K562 (cell line): ENCODE results near the gene ARHGAP9. TPM values are rescaled to one million over a fixed set of nuclear protein-coding genes. Genes with fewer than 3 reads are reported as not detected.
A peak's percentile ranks its signal among the peaks of the same experiment; 100 is the strongest.

Experiments used
- ATAC-seq: fragments of 200-7000 bp; cut with Tn5 transposase; 3 replicates; pipeline ENCODE4 v1.9.1; 2020; ENCODE audit warnings: moderate library complexity
- BruUV-seq: library from RNA; stranded (reverse); fragments of 400-500 nt; replicated peaks from 2 replicates; lab custom pipeline; 2021; lab: Mats Ljungman, UMichigan
- CTCF ChIA-PET: fragments of 300-600 bp; formaldehyde crosslinking; extraction: SDS; loops from one replicate; lab custom pipeline; 2021; ENCODE audit warnings: low intra/inter-chr PET ratio; lab: Yijun Ruan, JAX
- POLR2A ChIA-PET: fragments of 300-600, 350-650 bp; sonication (Branson Sonifier 250); formaldehyde crosslinking; extraction: SDS; loops from one replicate; lab custom pipeline; 2021; ENCODE audit warnings: antibody characterized with exemption, inconsistent platforms; lab: Yijun Ruan, JAX
- DNase-seq, 4 experiments: peaks; one replicate each; pipeline versions ENCODE4 v3.0.0 to v3.0.0-alpha.2; 2011 to 2018; ENCODE audit warnings: low spot score in 3 of 4, mixed read lengths in 3 of 4; ENCODE audit errors: extremely low read depth in 1 of 4
- FAIRE-seq: peaks from 2 replicates; lab custom pipeline; 2011; peaks lifted over from hg19 to GRCh38; lab: Jason Lieb, UNC
- H2AFZ ChIP-seq: 2 replicates; pipeline ENCODE4 v1.6.0; 2011; ENCODE audit warnings: low read depth, low read length, control low read depth, inconsistent platforms
- H3K27ac ChIP-seq: fragments of 200-600 bp; 3 replicates; pipeline ENCODE4 v1.8.0; 2011; ENCODE audit warnings: low read depth, mild to moderate bottlenecking, control low read depth, inconsistent platforms, low read length, moderate library complexity, mixed read lengths; ENCODE audit errors: extremely low read depth
- H3K27me3 ChIP-seq, 2 experiments: fragments of 300-600 bp in 1 of 2; 2 replicates in 1 of 2; 3 replicates in 1 of 2; pipeline versions ENCODE4 v1.6.0 to v1.8.0; 2011; ENCODE audit warnings: inconsistent platforms in 2 of 2, low read length in 2 of 2, mild to moderate bottlenecking in 1 of 2, mixed read lengths in 1 of 2, moderate library complexity in 1 of 2; ENCODE audit not compliant: control insufficient read depth in 2 of 2, insufficient read depth in 2 of 2
- H3K36me3 ChIP-seq: fragments of 300-600 bp; 3 replicates; pipeline ENCODE4 v1.8.0; 2011; ENCODE audit warnings: mild to moderate bottlenecking, low read length, inconsistent platforms; ENCODE audit not compliant: control insufficient read depth, insufficient read depth
- H3K4me1 ChIP-seq, 2 experiments: fragments of 200-600 bp in 1 of 2; replicated peaks in 1 of 2; 2 replicates in 1 of 2; 3 replicates in 1 of 2; pipeline versions ENCODE4 v1.5.1 to v1.8.0; 2011; ENCODE audit warnings: inconsistent platforms in 2 of 2, low read length in 2 of 2, mild to moderate bottlenecking in 1 of 2, mixed read lengths in 1 of 2, moderate library complexity in 1 of 2; ENCODE audit not compliant: control insufficient read depth in 2 of 2, insufficient read depth in 2 of 2
- H3K4me2 ChIP-seq: 2 replicates; pipeline ENCODE4 v1.6.1; 2011; ENCODE audit warnings: low read length, control low read depth, inconsistent platforms, mixed read lengths; ENCODE audit not compliant: insufficient read depth
- H3K4me3 ChIP-seq: fragments of 200-600 bp; sonication (generic), shearing (Covaris generic); 2 replicates; pipeline ENCODE4 v1.5.1; 2016; ENCODE audit warnings: control low read depth, inconsistent platforms
- H3K79me2 ChIP-seq: fragments of 200-600 bp; 3 replicates; pipeline ENCODE4 v1.8.0; 2011; ENCODE audit warnings: low read length, inconsistent platforms; ENCODE audit not compliant: control insufficient read depth, insufficient read depth
- H3K9ac ChIP-seq, 2 experiments: 2 replicates each; pipeline versions ENCODE4 v1.6.0 to v1.6.1; 2011; ENCODE audit warnings: low read depth in 2 of 2, low read length in 2 of 2, control low read depth in 1 of 2, inconsistent platforms in 1 of 2, mild to moderate bottlenecking in 1 of 2, mixed read lengths in 1 of 2; ENCODE audit not compliant: insufficient read depth in 1 of 2
- H3K9me1 ChIP-seq: one replicate; pipeline ENCODE4 v1.6.0; 2011; ENCODE audit warnings: inconsistent platforms, mild to moderate bottlenecking, low read length, moderate library complexity; ENCODE audit not compliant: control insufficient read depth, insufficient read depth
- H3K9me3 ChIP-seq: replicated peaks from 2 replicates; pipeline ENCODE4 v1.5.1; 2011; ENCODE audit warnings: low read depth, low read length, inconsistent platforms; ENCODE audit not compliant: control insufficient read depth, insufficient read depth
- H4K20me1 ChIP-seq: replicated peaks from 2 replicates; pipeline ENCODE4 v1.6.1; 2011; ENCODE audit warnings: low read length, inconsistent platforms, mixed read lengths; ENCODE audit not compliant: control insufficient read depth, insufficient read depth
- ARID1B ChIP-seq: fragments of 450-650 bp; IDR thresholded peaks from 2 replicates; pipeline ENCODE4 v1.6.1; 2016; ENCODE audit warnings: antibody characterized with exemption, mild to moderate bottlenecking, inconsistent platforms
- CBFA2T3 ChIP-seq: fragments of 450-650 bp; IDR thresholded peaks from 2 replicates; pipeline ENCODE4 v1.6.1; 2017
- CTBP1 ChIP-seq: fragments of 450-650 bp; IDR thresholded peaks from 2 replicates; pipeline ENCODE4 v1.6.1; 2016; ENCODE audit warnings: borderline replicate concordance
- DPF2 ChIP-seq: fragments of 450-650 bp; IDR thresholded peaks from 2 replicates; pipeline ENCODE4 v1.6.1; 2016
- ETV6 ChIP-seq, 3 experiments: fragments of 150-350 bp in 1 of 3; sonication (generic) in 1 of 3; formaldehyde crosslinking in 1 of 3; IDR thresholded peaks; 2 replicates each; pipeline versions ENCODE4 v1.6.1 to v1.8.0; 2014 to 2022; ENCODE audit warnings: borderline replicate concordance in 2 of 3, low read depth in 2 of 3, antibody characterized with exemption in 1 of 3, low read length in 1 of 3, mild to moderate bottlenecking in 1 of 3, missing genetic modification reagents in 1 of 3
- L3MBTL2 ChIP-seq: fragments of 450-650 bp; IDR thresholded peaks from 2 replicates; pipeline ENCODE4 v1.6.1; 2016; ENCODE audit warnings: mild to moderate bottlenecking, moderate library complexity
- MTA3 ChIP-seq: fragments of 450-650 bp; formaldehyde crosslinking; IDR thresholded peaks from 2 replicates; pipeline ENCODE4 v1.6.1; 2017; ENCODE audit warnings: mild to moderate bottlenecking, borderline replicate concordance
- NFIC ChIP-seq: fragments of 450-650 bp; IDR thresholded peaks from 2 replicates; pipeline ENCODE4 v1.6.1; 2017; ENCODE audit warnings: mild to moderate bottlenecking, inconsistent platforms
- NFIX ChIP-seq: fragments of 250-450 bp; sonication (Bioruptor Pico); IDR thresholded peaks from 2 replicates; pipeline ENCODE4 v1.4.0; 2020; ENCODE audit warnings: low read depth, mild to moderate bottlenecking, moderate library complexity
- NONO ChIP-seq, 2 experiments: fragments of 200-400 bp in 1 of 2; fragments of 450-650 bp in 1 of 2; formaldehyde crosslinking in 1 of 2; IDR thresholded peaks; 2 replicates each; pipeline ENCODE4 v1.6.1; 2017; ENCODE audit warnings: low read depth in 2 of 2, mild to moderate bottlenecking in 2 of 2, moderate library complexity in 2 of 2, low read length in 1 of 2
- ZFP36 ChIP-seq: fragments of 150-350 bp; IDR thresholded peaks from 2 replicates; pipeline ENCODE4 v1.6.1; 2018; ENCODE audit warnings: low read length, low read depth; ENCODE audit not compliant: partially characterized antibody
- WGBS: fragments of 100-300 bp; shearing (Covaris generic); methylation state at CpG from one replicate; pipeline ENCODE4 v1.1.6; 2016; ENCODE audit warnings: low coverage, mixed read lengths; ENCODE audit not compliant: insufficient coverage; ENCODE audit errors: missing lambda C conversion rate; 5-methylcytosine and 5-hydroxymethylcytosine counted together
- in situ Hi-C: fragments of 300-500 bp; cut with MboI; formaldehyde crosslinking; loops from 4 replicates; pipeline ENCODE4 v1.15.0; 2018; ENCODE audit warnings: inconsistent platforms, mixed read lengths
- intact Hi-C: fragments of 100-400 bp; cut with micrococcal nuclease; formaldehyde crosslinking; loops from 2 replicates; pipeline ENCODE4 v1.14.2; 2022
- polyA plus RNA-seq, 8 experiments: library from polyadenylated mRNA; depleted of rRNA in 4 of 8; stranded (reverse) in 5 of 8; unstranded in 3 of 8; fragments of >200 nt; fragmentation: Nextera tagmentation in 2 of 8; fragmentation: Illumina TruSeq in 1 of 8; extraction: Ambion mirVana in 2 of 8; extraction: Trizol in 1 of 8; gene quantifications; 2 replicates each; pipeline versions ENCODE4 v1.2.1 to v1.2.3, GENCODE V29; 2011 to 2014; ENCODE audit warnings: inconsistent platforms in 1 of 8, missing spikeins in 1 of 8
- total RNA-seq, 7 experiments: library from RNA; depleted of rRNA in 6 of 7; stranded (reverse); fragments of >200 nt in 6 of 7; fragmentation: Illumina TruSeq in 2 of 7; extraction: Trizol in 2 of 7; gene quantifications; 2 replicates each; pipeline versions ENCODE4 v1.2.1 to v1.2.3, GENCODE V29; 2011 to 2021; ENCODE audit warnings: low replicate concordance in 1 of 7

The ARHGAP9 gene
- total and polyA plus RNA-seq, 9 of the 15 experiments (the other 6 are each of a cell fraction or from before 2014, with no cell fraction given), result 1.5 to 10.2 (median 5.1) TPM

GRCh38 chr12:57474430-57474829, 5.2 kb downstream of the ARHGAP9 start:
- CTCF ChIA-PET, result no interaction called here
- Histone ChIP-seq H3K9me1 (no peaks in the 10 kb centered on the region), H3K27ac (no peak overlapping the region)

More at GRCh38 chr12:57474430-57474829, 5.2 kb downstream of the ARHGAP9 start:
- Histone ChIP-seq H3K36me3 (no peaks in the 10 kb centered on the region), H3K9me3 (no peaks in the 10 kb centered on the region), H3K4me2 (peak overlapping the region; percentile 5; the same call in 1 of the 2 replicates), H4K20me1 (no peaks in the 10 kb centered on the region), H2AFZ (no peak overlapping the region), H3K79me2 (no peaks in the 10 kb centered on the region), H3K4me3 (no peak overlapping the region), H3K27me3 (peaks cover 2 to 21% of the 10 kb centered on the region in 2 experiments; a peak in 4 of 5 replicates), H3K4me1 (peaks cover 40 to 54% of the 10 kb centered on the region in 2 experiments), H3K9ac (peak overlapping the region in 1 of 2 experiments; percentile 69; a peak in 2 of 4 replicates)
- FAIRE-seq (peak; percentile 88), DNase-seq (peak in 1 of 4 experiments; percentile 65), ATAC-seq (peak; percentile 29; the same call in 2 of the 3 replicates)
- POLR2A ChIA-PET, result interaction anchor here (0.6 to 1.9 kb wide), 10 partner anchors 9 to 486 kb away, joined by 3 to 7 read pairs (median 4); partner anchors contain the start of gene INHBE
- in situ Hi-C loops, result no loop called here
- TF ChIP-seq DPF2 (0 out of 2 replicates have a peak, but pooled peaks have one; percentile 24), ARID1B (peak; percentile 37; the same call in 1 of the 2 replicates), CBFA2T3 (0 out of 2 replicates have a peak, but pooled peaks have one; percentile 32), NFIC (peak; percentile 95), ZFP36 (no peak), NONO (IDR thresholded peaks at IDR 0.05; ENCODE audit: low read depth in 2 of 2, low read length in 1 of 2) (no peak), MTA3 (peak; percentile 23; the same call in 1 of the 2 replicates), L3MBTL2 (0 out of 2 replicates have a peak, but pooled peaks have one; percentile 16), NFIX (0 out of 2 replicates have a peak, but pooled peaks have one; percentile 13), ETV6 (IDR thresholded peaks at IDR 0.05; ENCODE audit: borderline replicate concordance in 1 of 2, low read depth in 2 of 2, low read length in 1 of 2) (no peak), ETV6 (CRISPR knock-in tag; IDR thresholded peaks at IDR 0.05; ENCODE audit: borderline replicate concordance) (no peak), CTBP1 (peak; percentile 41; the same call in 1 of the 2 replicates)
- BruUV-seq, result no TSS peak
- intact Hi-C loops, result no loop called here
- 21% methylated on average over 8 of the region's 8 CpGs for WGBS
